Large intestine (tissue), 3 donors: ENCODE results near the gene ABCA9. TPM values are rescaled to one million over a fixed set of nuclear protein-coding genes. Genes with fewer than 3 reads are reported as not detected.
"Not testable (repeated sequence)": the region's sequence is repeated elsewhere in the genome, so short reads cannot be mapped to it uniquely, and the experiment has no call there.

Experiments
- DNase-seq, 2 donors: peaks; one replicate each; pipeline versions ENCODE4 v3.0.0 to v3.0.0-alpha.2; 2013
- H3K27ac ChIP-seq: one replicate; pipeline ENCODE4 v1.5.1; 2013; ENCODE audit warnings: low read length
- H3K27me3 ChIP-seq: 2 replicates; pipeline ENCODE4 v1.6.1; 2013; ENCODE audit warnings: low read length; ENCODE audit not compliant: control insufficient read depth, insufficient read depth
- H3K36me3 ChIP-seq: 2 replicates; pipeline ENCODE4 v1.6.1; 2013; ENCODE audit warnings: low read length; ENCODE audit not compliant: control insufficient read depth, insufficient read depth
- H3K4me1 ChIP-seq: one replicate; pipeline ENCODE4 v1.6.1; 2013; ENCODE audit warnings: low read length; ENCODE audit not compliant: control insufficient read depth, insufficient read depth
- H3K4me3 ChIP-seq: one replicate; pipeline ENCODE4 v1.5.1; 2013; ENCODE audit warnings: low read length
- H3K9me3 ChIP-seq: one replicate; pipeline ENCODE4 v1.6.1; 2013; ENCODE audit warnings: mild to moderate bottlenecking, low read depth, low read length, moderate library complexity; ENCODE audit not compliant: control insufficient read depth
- WGBS: methylation state at CpG from one replicate; pipeline ENCODE4 v1.1.5; 2013; ENCODE audit warnings: low lambda C conversion rate; ENCODE audit not compliant: insufficient coverage; 5-methylcytosine and 5-hydroxymethylcytosine counted together
- polyA plus RNA-seq: library from polyadenylated mRNA; unstranded; fragments of 120-200 nt; gene quantifications from one replicate; pipeline ENCODE4 v1.2.1, GENCODE V29; 2013

Gene ABCA9
- polyA plus RNA-seq, 1 donor: 2.1 TPM

- Histone ChIP-seq H3K4me1 (no peaks in the 10 kb centered on the region), H3K36me3 (no peaks in the 10 kb centered on the region), H3K9me3 (no peaks in the 10 kb centered on the region), H3K4me3 (no peak within 1 kb of the TSS), H3K27ac (no peak within 1 kb of the TSS), H3K27me3 (no peaks in the 10 kb centered on the region)
- peak in 1 of 2 donors; percentile 6 for DNase-seq
- WGBS: 65% methylated on average over 2 of the region's 4 CpGs
These were observed 105.4 kb downstream of the ABCA9 start, which contains the start of gene ABCA8 for GRCh38 chr17:68955181-68955841. Gene ABCA8 (minus strand): TSS chr17:68955392. CDS start chr17:68942034, 13,358 bp downstream.

- WGBS: 100% methylated on average over 1 of the region's 4 CpGs
- no peak overlapping the region for H3K4me3 ChIP-seq
- no peaks in the 10 kb centered on the region for H3K4me1 ChIP-seq
- H3K36me3 ChIP-seq: no peaks in the 10 kb centered on the region
- no peaks in the 10 kb centered on the region for H3K27me3 ChIP-seq
- no peak for DNase-seq
- no peak overlapping the region for H3K27ac ChIP-seq
- H3K9me3 ChIP-seq: no peaks in the 10 kb centered on the region
These were observed 106.4 kb downstream of the ABCA9 start for GRCh38 chr17:68954146-68954896.

- WGBS: no CpG with 5 or more reads among the region's 4 CpGs
- H3K27me3 ChIP-seq: no peaks in the 10 kb centered on the region
- no peaks in the 10 kb centered on the region for H3K9me3 ChIP-seq
- H3K4me1 ChIP-seq: no peaks in the 10 kb centered on the region
- H3K36me3 ChIP-seq: no peaks in the 10 kb centered on the region
- H3K4me3 ChIP-seq: no peak overlapping the region
- H3K27ac ChIP-seq: no peak overlapping the region
- DNase-seq: no peak
These were observed 107.3 kb downstream of the ABCA9 start for GRCh38 chr17:68953340-68953997.

- no peak overlapping the region for H3K27ac ChIP-seq
- no peaks in the 10 kb centered on the region for H3K4me1 ChIP-seq
- DNase-seq: no peak
- no peaks in the 10 kb centered on the region for H3K9me3 ChIP-seq
- H3K4me3 ChIP-seq: no peak overlapping the region
- no peaks in the 10 kb centered on the region for H3K36me3 ChIP-seq
- no peaks in the 10 kb centered on the region for H3K27me3 ChIP-seq
- 100% methylated on average over 1 of the region's 4 CpGs for WGBS
These were observed 110.0 kb downstream of the ABCA9 start for GRCh38 chr17:68950725-68951124.

GRCh38 chr17:68947868-68948267 is 112.9 kb downstream of the ABCA9 start:
- H3K27me3 ChIP-seq, H3K9me3 ChIP-seq, H3K4me1 ChIP-seq, DNase-seq, H3K4me3 ChIP-seq, H3K27ac ChIP-seq, H3K36me3 ChIP-seq: not testable (repeated sequence)
- WGBS: no CpG with 5 or more reads among the region's 1 CpG

- H3K4me1 ChIP-seq: no peaks in the 10 kb centered on the region
- no peak for DNase-seq
- H3K27me3 ChIP-seq: no peaks in the 10 kb centered on the region
- H3K9me3 ChIP-seq: no peaks in the 10 kb centered on the region
- no peak overlapping the region for H3K27ac ChIP-seq
- H3K36me3 ChIP-seq: no peaks in the 10 kb centered on the region
- WGBS: no CpG with 5 or more reads among the region's 6 CpGs
- no peak overlapping the region for H3K4me3 ChIP-seq
These were observed 116.2 kb downstream of the ABCA9 start for GRCh38 chr17:68944435-68945035.

GRCh38 chr17:68943812-68944182 is 116.9 kb downstream of the ABCA9 start:
- DNase-seq, H3K4me3 ChIP-seq, H3K27ac ChIP-seq, H3K4me1 ChIP-seq, H3K27me3 ChIP-seq, H3K36me3 ChIP-seq, H3K9me3 ChIP-seq: not testable (repeated sequence)
- no CpG with 5 or more reads among the region's 2 CpGs for WGBS

- DNase-seq: no peak
- H3K4me3 ChIP-seq: no peak overlapping the region
- H3K9me3 ChIP-seq: no peaks in the 10 kb centered on the region
- H3K4me1 ChIP-seq: no peaks in the 10 kb centered on the region
- H3K27me3 ChIP-seq: no peaks in the 10 kb centered on the region
- no peak overlapping the region for H3K27ac ChIP-seq
- no peaks in the 10 kb centered on the region for H3K36me3 ChIP-seq
- WGBS: 100% methylated on average over 2 of the region's 4 CpGs
These were observed 117.5 kb downstream of the ABCA9 start for GRCh38 chr17:68943123-68943811.

- no peak for DNase-seq
- Histone ChIP-seq H3K36me3 (no peaks in the 10 kb centered on the region), H3K27me3 (no peaks in the 10 kb centered on the region), H3K27ac (no peak overlapping the region), H3K9me3 (no peaks in the 10 kb centered on the region), H3K4me3 (no peak overlapping the region), H3K4me1 (no peaks in the 10 kb centered on the region)
- WGBS: 14% methylated on average over 1 of the region's 3 CpGs
These were observed 118.3 kb downstream of the ABCA9 start for GRCh38 chr17:68942389-68942788.

- 92% methylated on average over 2 of the region's 6 CpGs for WGBS
- Histone ChIP-seq H3K27me3 (no peaks in the 10 kb centered on the region), H3K4me1 (no peaks in the 10 kb centered on the region), H3K36me3 (no peaks in the 10 kb centered on the region), H3K27ac (no peak overlapping the region), H3K4me3 (no peak overlapping the region), H3K9me3 (no peaks in the 10 kb centered on the region)
- DNase-seq: no peak
These were observed 119.0 kb downstream of the ABCA9 start for GRCh38 chr17:68941761-68942160.
